GM19452 (cell line): ENCODE results near the gene POU6F1.

ENCODE experiments used
- ATAC-seq: cut with Tn5 transposase; IDR thresholded peaks from one replicate; pipeline ENCODE4 v1.9.1; 2021; ENCODE audit not compliant: unreplicated experiment

The POU6F1 gene

GRCh38 chr12:51171884-51172514, 45.9 kb downstream of the POU6F1 start:
- no peak for ATAC-seq

- no peak for ATAC-seq
These were observed 54.1 kb downstream of the POU6F1 start for GRCh38 chr12:51163795-51164194.

- ATAC-seq, result no peak
These were observed 55.6 kb downstream of the POU6F1 start for GRCh38 chr12:51162217-51162616.

- ATAC-seq, result no peak
These were observed 56.9 kb downstream of the POU6F1 start for GRCh38 chr12:51160814-51161459.

GRCh38 chr12:51156245-51156765, 61.6 kb downstream of the POU6F1 start:
- ATAC-seq, result no peak

- no peak for ATAC-seq
These were observed 64.9 kb downstream of the POU6F1 start for GRCh38 chr12:51152953-51153352.

- ATAC-seq, result no peak
These were observed 67.1 kb downstream of the POU6F1 start for GRCh38 chr12:51150777-51151176.

- no peak for ATAC-seq
These were observed 70.6 kb downstream of the POU6F1 start for GRCh38 chr12:51147309-51147708.

- ATAC-seq, result no peak
These were observed 78.5 kb downstream of the POU6F1 start for GRCh38 chr12:51139292-51139844.
